Spinal cord (tissue), 10 donors: ENCODE data around the gene SEMA3C. TPM values are rescaled to one million over a fixed set of nuclear protein-coding genes. Genes with fewer than 3 reads are reported as not detected.

Source experiments
- DNase-seq, 6 donors: peaks; one replicate each; pipeline versions ENCODE4 v3.0.0 to v3.0.0-alpha.2; 2013 to 2015; ENCODE audit warnings: low spot score in 6 of 6, low read depth in 4 of 6
- H3K27ac ChIP-seq: one replicate; pipeline ENCODE4 v1.5.1; 2013; ENCODE audit warnings: low read depth, low read length, control low read depth
- H3K27me3 ChIP-seq: one replicate; pipeline ENCODE4 v1.6.1; 2013; ENCODE audit warnings: low read length; ENCODE audit not compliant: control insufficient read depth, insufficient read depth
- H3K36me3 ChIP-seq: one replicate; pipeline ENCODE4 v1.6.1; 2013; ENCODE audit warnings: low read length; ENCODE audit not compliant: control insufficient read depth, insufficient read depth
- H3K4me1 ChIP-seq: one replicate; pipeline ENCODE4 v1.6.1; 2013; ENCODE audit warnings: low read length; ENCODE audit not compliant: control insufficient read depth, insufficient read depth
- H3K4me3 ChIP-seq: one replicate; pipeline ENCODE4 v1.5.1; 2013; ENCODE audit warnings: low read depth, low read length, control low read depth
- H3K9me3 ChIP-seq: one replicate; pipeline ENCODE4 v1.6.1; 2013; ENCODE audit warnings: low read length; ENCODE audit not compliant: control insufficient read depth, insufficient read depth
- WGBS: methylation state at CpG from one replicate; pipeline ENCODE4 v1.1.5; 2013; ENCODE audit warnings: missing lambda C conversion rate; ENCODE audit not compliant: insufficient coverage; 5-methylcytosine and 5-hydroxymethylcytosine counted together
- polyA plus RNA-seq, 2 donors: library from polyadenylated mRNA; unstranded; fragments of 120-200 nt; gene quantifications; one replicate each; pipeline ENCODE4 v1.2.1, GENCODE V29; 2013; ENCODE audit not compliant: insufficient read length in 2 of 2
- total RNA-seq, 2 donors: library from RNA; depleted of rRNA in 1 of 2; stranded (reverse); fragments of 120-200 nt in 1 of 2; fragments of >200 nt in 1 of 2; gene quantifications; one replicate each; pipeline versions ENCODE4 v1.2.3 to v1.2.4, GENCODE V29; 2013 to 2014
- donor health status: healthy.

The SEMA3C gene
- total and polyA plus RNA-seq, 4 donors: 52.9 to 159 (median 107) TPM

DNA sequence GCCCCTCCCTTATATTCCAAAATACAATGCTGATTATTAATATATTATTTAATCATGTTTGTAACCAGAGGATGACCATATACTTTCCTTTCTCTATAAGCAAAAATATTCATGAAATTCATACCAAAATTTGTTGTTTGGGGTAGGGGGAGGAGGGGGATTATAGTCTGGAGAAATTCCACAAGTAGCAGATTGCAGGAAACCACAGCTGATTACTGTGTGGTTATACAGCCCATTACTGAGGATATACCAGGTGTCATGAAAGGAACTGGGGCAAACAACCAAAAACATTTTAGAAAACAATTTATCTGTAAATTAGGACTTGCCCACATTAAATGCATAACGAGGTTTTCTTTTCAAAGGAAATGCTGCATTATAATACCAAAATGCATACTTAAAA is 50.3 kb downstream of the SEMA3C start:
- Histone ChIP-seq H3K4me1 (no peaks in the 10 kb centered on the region), H3K27ac (no peak overlapping the region), H3K9me3 (no peaks in the 10 kb centered on the region), H3K4me3 (no peak overlapping the region), H3K27me3 (no peaks in the 10 kb centered on the region), H3K36me3 (no peaks in the 10 kb centered on the region)
- WGBS: no CpG with 5 or more reads among the region's 1 CpG
- peak in 2 of 6 donors; percentile 28 to 72 for DNase-seq

DNA sequence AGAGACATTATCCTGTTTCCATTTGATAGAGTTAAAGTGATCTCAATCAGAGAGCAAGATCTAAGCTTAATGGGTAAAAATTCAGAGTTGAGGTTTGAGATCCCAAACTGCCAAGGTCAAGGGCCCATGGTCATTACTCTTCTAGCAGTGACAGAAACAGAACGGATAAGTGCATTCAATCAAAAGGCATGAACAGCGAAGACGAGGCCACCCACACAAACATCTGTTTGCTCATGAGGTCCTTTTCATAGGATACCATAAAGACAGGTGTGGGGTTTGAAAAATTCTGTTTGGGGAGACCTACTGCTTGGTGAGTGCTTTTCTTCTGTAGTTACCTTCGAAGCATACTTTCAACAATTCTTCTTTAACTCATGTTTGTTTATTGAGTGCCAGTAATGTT is 58.3 kb downstream of the SEMA3C start:
- H3K27ac ChIP-seq: no peak overlapping the region
- no peaks in the 10 kb centered on the region for H3K27me3 ChIP-seq
- no peak overlapping the region for H3K4me3 ChIP-seq
- no peaks in the 10 kb centered on the region for H3K9me3 ChIP-seq
- WGBS: no CpG with 5 or more reads among the region's 4 CpGs
- H3K36me3 ChIP-seq: no peaks in the 10 kb centered on the region
- DNase-seq: no peak
- H3K4me1 ChIP-seq: no peaks in the 10 kb centered on the region

DNA sequence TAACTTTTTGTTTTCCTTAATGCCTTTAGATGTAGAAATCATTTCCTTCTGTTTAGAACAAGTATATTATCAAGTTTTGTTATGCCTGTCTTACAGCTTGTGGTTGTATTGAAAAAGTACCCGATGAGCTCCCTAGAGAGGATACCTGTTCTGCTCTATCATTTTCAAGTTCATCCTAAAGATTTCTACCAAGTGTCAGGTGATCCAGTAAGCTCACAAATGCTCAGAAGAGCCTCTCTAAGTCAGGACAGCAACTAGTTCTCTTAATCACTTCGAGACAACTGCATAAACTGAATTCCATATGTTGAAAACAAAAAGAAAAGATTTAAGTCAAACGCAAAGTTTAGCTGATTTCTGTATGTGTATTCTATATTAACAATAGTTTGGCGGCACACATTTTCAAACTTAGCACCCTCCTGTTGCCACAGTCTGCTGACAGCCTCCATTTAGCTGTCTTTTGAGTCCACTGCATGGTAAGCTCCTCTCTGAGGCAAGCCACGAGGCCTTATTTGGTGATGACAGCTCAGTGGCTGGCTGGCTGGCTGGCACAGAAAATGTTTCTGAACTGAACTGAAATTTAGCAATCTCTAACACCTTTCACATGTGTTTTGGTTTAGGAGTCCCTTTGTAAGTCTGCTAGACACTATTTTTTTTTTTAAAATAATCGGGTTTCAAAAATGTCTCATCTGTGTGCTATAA is 59.4 kb downstream of the SEMA3C start:
- Histone ChIP-seq H3K9me3 (no peaks in the 10 kb centered on the region), H3K27ac (no peak overlapping the region), H3K27me3 (no peaks in the 10 kb centered on the region), H3K4me1 (no peaks in the 10 kb centered on the region), H3K36me3 (no peaks in the 10 kb centered on the region), H3K4me3 (no peak overlapping the region)
- 33% methylated on average over 1 of the region's 6 CpGs for WGBS
- DNase-seq: no peak

DNA sequence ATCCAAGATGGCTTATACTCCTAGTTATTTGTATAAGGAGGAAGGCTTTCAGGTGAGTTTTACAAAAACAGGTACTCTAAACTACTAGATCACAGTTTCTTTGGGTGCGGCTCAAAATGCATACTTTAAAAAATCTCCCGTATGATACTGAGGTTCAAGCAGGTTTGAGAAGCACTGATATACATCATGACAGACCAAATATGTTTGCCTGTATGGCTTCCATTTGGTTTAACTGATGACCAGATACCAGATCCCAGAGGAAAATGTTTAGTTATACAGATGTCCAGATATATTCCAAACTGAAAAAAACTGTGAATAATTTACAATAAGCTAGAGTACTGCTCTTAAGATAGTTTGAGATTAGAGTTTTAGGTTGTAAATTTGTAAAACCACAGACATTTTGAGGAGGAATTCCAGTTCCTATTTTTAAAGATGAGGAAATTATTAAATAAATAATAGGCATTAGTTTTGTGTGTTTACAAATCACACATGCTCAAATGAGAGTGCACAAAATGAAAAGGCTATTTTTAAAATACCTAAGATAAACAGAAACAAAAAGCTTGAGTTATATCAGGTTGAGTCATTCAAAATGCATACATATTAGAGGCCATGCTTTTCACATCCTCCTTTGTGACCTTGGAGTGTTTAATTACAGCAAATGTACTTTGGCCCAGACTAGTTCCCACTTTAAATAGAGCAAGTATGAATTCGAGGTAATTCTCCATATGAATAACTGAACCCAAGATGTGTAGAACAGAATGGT is 60.5 kb downstream of the SEMA3C start:
- no peaks in the 10 kb centered on the region for H3K9me3 ChIP-seq
- no peak overlapping the region for H3K27ac ChIP-seq
- H3K4me1 ChIP-seq: no peaks in the 10 kb centered on the region
- H3K27me3 ChIP-seq: no peaks in the 10 kb centered on the region
- no CpG with 5 or more reads among the region's 3 CpGs for WGBS
- no peaks in the 10 kb centered on the region for H3K36me3 ChIP-seq
- DNase-seq: no peak
- H3K4me3 ChIP-seq: no peak overlapping the region

DNA sequence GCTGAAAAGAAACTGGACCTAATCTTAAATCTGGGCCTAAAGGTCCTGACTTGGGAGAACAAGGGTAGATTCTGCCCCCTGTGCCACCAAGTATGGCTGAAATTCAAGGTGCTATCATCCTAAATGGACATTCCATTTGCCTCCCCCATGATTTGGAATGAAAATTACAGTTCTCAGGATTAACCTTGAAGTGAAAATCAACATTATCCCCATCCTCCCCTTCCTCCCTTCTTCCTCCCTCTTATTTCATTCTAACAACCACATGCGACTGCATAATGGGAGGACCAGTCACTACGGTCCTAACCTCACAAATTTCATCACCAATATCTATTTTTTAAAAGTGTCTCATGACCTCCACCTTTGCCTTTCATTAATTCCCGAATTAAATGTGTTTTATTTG is 62.1 kb downstream of the SEMA3C start:
- no peaks in the 10 kb centered on the region for H3K4me1 ChIP-seq
- no peak for DNase-seq
- 84% methylated on average over 2 of the region's 3 CpGs for WGBS
- H3K36me3 ChIP-seq: no peaks in the 10 kb centered on the region
- no peak overlapping the region for H3K27ac ChIP-seq
- no peaks in the 10 kb centered on the region for H3K9me3 ChIP-seq
- H3K27me3 ChIP-seq: no peaks in the 10 kb centered on the region
- no peak overlapping the region for H3K4me3 ChIP-seq

DNA sequence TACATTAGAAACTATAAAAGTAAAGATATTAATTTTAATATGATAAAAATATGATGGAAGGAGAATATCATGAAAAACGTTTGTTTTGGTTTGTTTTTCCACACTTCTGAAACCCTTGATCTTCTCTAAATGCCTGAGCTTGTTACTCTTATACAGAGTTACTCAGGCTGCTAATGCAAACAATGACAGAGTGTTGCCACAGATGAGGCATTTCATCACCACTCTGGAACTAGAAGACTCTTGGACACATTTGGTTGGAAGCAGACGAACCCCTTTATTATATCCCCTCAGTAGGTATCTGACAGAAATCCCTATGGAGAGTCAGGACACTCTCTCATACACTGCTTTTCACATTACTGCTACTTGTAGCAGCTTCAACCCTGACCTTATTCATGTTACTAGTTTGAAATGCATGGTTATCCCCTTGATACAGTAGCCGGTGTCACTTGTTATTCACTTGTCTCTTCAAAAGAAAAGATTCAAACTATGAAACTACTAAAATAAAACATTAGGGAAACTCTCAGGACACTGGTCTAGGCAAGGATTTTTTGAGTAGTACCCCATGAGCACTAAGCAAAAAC is 66.9 kb downstream of the SEMA3C start:
- H3K27ac ChIP-seq: no peak overlapping the region
- no peak overlapping the region for H3K4me3 ChIP-seq
- no peaks in the 10 kb centered on the region for H3K36me3 ChIP-seq
- DNase-seq: no peak
- no CpG with 5 or more reads among the region's 3 CpGs for WGBS
- H3K27me3 ChIP-seq: no peaks in the 10 kb centered on the region
- no peaks in the 10 kb centered on the region for H3K9me3 ChIP-seq
- H3K4me1 ChIP-seq: no peaks in the 10 kb centered on the region

DNA sequence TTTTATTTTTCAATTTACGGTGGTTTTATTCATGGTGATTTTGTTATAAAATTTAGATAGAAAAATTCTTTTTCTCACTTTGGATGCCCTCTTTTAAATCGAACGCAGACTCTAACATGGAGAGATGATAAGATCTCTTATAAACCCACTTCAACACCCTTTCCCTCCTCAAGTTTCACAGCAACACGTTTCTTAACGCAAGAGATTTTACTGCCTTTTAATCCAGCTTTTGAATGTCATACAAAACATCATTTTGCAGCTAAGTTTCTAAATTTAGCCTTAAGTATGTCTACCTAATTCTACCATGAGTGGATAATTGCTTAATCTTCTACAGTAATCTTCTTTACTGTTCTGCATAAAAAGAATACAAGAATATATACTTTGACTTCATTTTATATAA is 70.0 kb downstream of the SEMA3C start:
- WGBS: 100% methylated on average over 1 of the region's 5 CpGs
- Histone ChIP-seq H3K9me3 (no peaks in the 10 kb centered on the region), H3K36me3 (no peaks in the 10 kb centered on the region), H3K27ac (no peak overlapping the region), H3K27me3 (no peaks in the 10 kb centered on the region), H3K4me3 (no peak overlapping the region), H3K4me1 (no peaks in the 10 kb centered on the region)
- DNase-seq: no peak

DNA sequence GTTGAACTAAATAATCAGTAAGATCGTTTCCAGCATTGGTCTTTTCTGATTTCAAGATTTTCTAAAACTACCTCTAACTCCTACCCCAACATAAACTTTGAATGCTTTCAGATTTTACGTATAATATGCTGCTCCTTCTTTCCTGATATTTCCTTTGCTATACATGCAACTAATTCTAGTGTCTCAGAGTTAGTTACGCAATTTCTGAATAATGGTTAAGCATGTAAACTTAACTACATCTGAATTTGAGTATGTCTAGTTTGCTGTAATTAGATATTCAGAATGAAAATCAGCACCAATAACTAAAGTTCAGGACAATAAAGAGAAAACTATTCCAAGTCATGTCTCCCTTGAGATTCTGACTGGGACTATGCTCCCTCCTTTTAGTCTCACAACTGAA is 71.0 kb downstream of the SEMA3C start:
- H3K4me1 ChIP-seq: no peaks in the 10 kb centered on the region

DNA sequence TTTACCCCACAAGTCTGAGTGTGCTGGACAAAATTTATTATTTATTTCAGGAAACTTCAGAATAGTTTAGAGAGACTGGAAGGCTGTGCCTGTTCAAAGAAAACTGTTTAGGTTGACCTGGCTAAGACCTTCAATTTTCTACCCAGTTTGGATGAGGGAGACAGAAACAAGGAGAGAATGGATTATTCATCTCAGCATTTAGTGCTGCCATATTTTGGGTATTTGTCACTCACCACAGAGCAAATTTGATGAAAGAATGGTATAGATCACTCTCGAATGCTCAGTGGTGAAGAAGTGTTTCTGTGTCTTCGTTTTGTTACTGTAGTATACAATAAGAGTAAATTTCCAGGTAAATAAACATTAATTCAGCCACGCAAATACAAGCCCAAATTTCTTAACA is 71.8 kb downstream of the SEMA3C start:
- no peak overlapping the region for H3K4me3 ChIP-seq
- H3K4me1 ChIP-seq: no peaks in the 10 kb centered on the region
- DNase-seq: no peak
- no CpG with 5 or more reads among the region's 3 CpGs for WGBS
- no peaks in the 10 kb centered on the region for H3K9me3 ChIP-seq
- no peak overlapping the region for H3K27ac ChIP-seq
- H3K27me3 ChIP-seq: no peaks in the 10 kb centered on the region
- no peaks in the 10 kb centered on the region for H3K36me3 ChIP-seq

More for the DNA sequence above, 71.0 kb downstream of the SEMA3C start:
- Histone ChIP-seq H3K36me3 (no peaks in the 10 kb centered on the region), H3K9me3 (no peaks in the 10 kb centered on the region), H3K4me3 (no peak overlapping the region), H3K27ac (no peak overlapping the region), H3K27me3 (no peaks in the 10 kb centered on the region)
- no peak for DNase-seq
- WGBS: 80% methylated on average over 1 of the region's 3 CpGs
